ENCODE measurements around the gene CCDC184. TPM values are rescaled to one million over a fixed set of nuclear protein-coding genes. Genes with fewer than 3 reads are reported as not detected.
A peak's percentile ranks its signal among the peaks of the same experiment; 100 is the strongest.

CCDC184 gene
- total RNA-seq, 1 donor from 2014 or later = 1.7 TPM

DNA sequence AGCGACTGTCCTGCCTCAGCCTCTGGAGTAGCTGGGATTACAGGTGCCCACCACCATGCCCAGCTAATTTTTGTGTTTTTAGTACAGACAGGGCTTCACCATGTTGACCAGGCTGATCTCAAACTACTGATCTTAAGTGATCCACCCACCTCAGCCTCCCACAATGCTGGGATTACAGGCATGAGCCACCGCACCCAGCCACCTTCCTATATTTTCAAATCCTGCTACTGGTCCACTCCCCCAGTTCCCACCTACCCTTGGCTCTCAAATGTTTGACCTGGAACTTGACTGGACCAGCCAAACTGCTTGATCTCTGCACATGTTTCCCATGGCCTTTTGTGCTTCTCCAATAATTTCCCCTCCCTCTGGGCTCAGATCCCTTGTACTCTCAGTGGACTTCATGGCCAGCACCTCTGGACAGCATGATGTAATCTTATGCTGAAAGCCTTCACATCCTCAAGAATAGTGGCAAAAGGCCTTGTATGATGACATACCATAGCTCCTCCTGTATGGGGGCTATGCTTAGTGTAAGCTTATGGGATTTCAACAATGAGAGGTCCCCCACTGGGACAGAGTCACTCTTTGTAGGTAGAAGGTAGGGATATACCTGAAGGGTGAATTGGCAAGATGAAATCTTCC, 2.5 kb upstream of the CCDC184 start:
- Mint-ChIP-seq H3K36me3 (no peaks in the 10 kb centered on the region), H3K27me3 (ENCODE audit: low read depth) (peaks cover 66% of the 10 kb centered on the region), H3K27ac (no peak overlapping the region), H3K9me3 (no peaks in the 10 kb centered on the region), H3K4me1 (peaks cover 43% of the 10 kb centered on the region), H3K4me3 (no peak overlapping the region)
- TF ChIP-seq, protein P1, sequence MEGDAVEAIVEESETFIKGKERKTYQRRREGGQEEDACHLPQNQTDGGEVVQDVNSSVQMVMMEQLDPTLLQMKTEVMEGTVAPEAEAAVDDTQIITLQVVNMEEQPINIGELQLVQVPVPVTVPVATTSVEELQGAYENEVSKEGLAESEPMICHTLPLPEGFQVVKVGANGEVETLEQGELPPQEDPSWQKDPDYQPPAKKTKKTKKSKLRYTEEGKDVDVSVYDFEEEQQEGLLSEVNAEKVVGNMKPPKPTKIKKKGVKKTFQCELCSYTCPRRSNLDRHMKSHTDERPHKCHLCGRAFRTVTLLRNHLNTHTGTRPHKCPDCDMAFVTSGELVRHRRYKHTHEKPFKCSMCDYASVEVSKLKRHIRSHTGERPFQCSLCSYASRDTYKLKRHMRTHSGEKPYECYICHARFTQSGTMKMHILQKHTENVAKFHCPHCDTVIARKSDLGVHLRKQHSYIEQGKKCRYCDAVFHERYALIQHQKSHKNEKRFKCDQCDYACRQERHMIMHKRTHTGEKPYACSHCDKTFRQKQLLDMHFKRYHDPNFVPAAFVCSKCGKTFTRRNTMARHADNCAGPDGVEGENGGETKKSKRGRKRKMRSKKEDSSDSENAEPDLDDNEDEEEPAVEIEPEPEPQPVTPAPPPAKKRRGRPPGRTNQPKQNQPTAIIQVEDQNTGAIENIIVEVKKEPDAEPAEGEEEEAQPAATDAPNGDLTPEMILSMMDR (IDR thresholded peaks at IDR 0.05; ENCODE audit: unreplicated experiment) = no peak
- no peak for DNase-seq (ENCODE audit: low spot score in 2 of 2, unreplicated experiment in 2 of 2)

DNA sequence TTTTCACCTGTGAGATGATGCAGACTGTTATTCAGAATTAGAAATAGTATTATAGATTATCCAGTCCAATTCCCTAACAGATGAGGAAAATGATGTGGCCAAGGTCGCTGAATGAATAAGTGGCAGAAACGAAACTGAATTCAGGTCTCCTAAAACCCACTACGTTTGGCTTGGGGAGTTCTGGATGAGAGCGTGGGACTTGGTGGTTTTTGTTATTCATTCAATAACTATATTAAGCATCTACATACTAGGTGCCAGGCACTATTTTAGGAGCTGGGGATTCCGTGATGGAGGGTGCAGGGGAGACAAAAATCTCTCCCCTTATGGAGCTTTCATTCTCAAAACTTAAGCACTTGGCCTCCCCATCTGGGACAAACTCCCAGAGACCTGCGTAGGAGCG, 813 bp upstream of the CCDC184 start:
- DNase-seq (ENCODE audit: low spot score in 2 of 2, unreplicated experiment in 2 of 2) = no peak
- H3K4me1 Mint-ChIP-seq = peaks cover 37% of the 10 kb centered on the region
- H3K9me3 Mint-ChIP-seq = no peaks in the 10 kb centered on the region
- peaks cover 81% of the 10 kb centered on the region for H3K27me3 Mint-ChIP-seq (ENCODE audit: low read depth)
- peak overlapping the region; percentile 83 for H3K4me3 Mint-ChIP-seq
- H3K27ac Mint-ChIP-seq = no peak overlapping the region
- H3K36me3 Mint-ChIP-seq = no peaks in the 10 kb centered on the region
- TF ChIP-seq, protein P1 (IDR thresholded peaks at IDR 0.05; ENCODE audit: unreplicated experiment) = no peak

DNA sequence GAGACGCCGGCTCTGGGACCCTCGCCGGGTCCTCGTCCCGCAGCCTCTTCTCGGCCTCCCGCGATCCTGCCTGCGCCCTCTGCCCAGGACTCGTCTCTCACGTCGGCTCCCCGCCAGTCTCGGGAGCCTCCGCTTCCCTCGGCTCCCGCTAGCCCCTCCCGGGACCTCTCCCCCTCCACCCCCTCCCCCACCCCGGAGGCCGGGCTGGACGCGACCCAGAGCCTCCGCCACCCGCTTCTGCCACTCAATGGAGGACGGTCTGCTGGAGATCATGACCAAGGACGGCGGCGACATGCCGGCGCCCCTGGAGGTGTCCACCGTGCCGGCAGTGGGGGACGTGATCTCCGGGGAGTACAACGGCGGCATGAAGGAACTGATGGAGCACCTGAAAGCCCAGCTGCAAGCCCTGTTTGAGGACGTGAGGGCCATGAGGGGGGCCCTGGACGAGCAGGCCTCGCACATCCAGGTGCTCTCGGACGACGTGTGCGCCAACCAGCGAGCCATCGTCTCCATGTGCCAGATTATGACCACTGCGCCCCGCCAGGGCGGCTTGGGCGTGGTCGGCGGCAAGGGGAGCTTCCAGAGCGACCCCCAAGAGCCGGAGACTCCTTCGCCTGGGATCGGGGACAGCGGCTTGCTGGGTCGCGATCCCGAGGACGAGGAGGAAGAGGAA, 568 bp downstream of the CCDC184 start:
- Mint-ChIP-seq H3K4me3 (peak overlapping the region; percentile 65), H3K27me3 (ENCODE audit: low read depth) (peaks cover 85% of the 10 kb centered on the region), H3K4me1 (peaks cover 35% of the 10 kb centered on the region), H3K9me3 (no peaks in the 10 kb centered on the region), H3K36me3 (no peaks in the 10 kb centered on the region), H3K27ac (no peak overlapping the region)
- TF ChIP-seq, protein P1 (IDR thresholded peaks at IDR 0.05; ENCODE audit: unreplicated experiment) = no peak
- DNase-seq (ENCODE audit: low spot score in 2 of 2, unreplicated experiment in 2 of 2) = no peak

DNA sequence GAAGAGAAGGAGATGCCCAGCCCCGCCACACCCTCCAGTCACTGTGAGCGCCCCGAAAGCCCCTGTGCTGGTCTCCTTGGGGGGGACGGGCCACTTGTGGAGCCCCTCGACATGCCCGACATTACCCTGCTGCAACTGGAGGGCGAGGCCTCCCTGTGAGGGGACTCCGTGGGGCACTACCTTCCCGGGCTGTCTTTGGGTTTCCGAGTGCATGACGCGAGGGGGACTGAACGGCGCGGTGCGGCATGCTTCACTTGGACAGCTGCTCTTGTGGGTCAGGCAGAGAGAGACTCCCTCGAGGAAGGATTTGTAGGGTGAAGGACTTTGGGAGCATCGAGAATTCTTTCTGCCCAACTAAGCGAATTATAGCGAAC, 1.1 kb downstream of the CCDC184 start:
- H3K36me3 Mint-ChIP-seq = no peaks in the 10 kb centered on the region
- peak overlapping the region; percentile 16 for H3K27ac Mint-ChIP-seq
- H3K4me1 Mint-ChIP-seq = peaks cover 38% of the 10 kb centered on the region
- H3K4me3 Mint-ChIP-seq = peak overlapping the region; percentile 65
- TF ChIP-seq, protein P1 (IDR thresholded peaks at IDR 0.05; ENCODE audit: unreplicated experiment) = no peak
- H3K9me3 Mint-ChIP-seq = no peaks in the 10 kb centered on the region
- H3K27me3 Mint-ChIP-seq (ENCODE audit: low read depth) = peaks cover 83% of the 10 kb centered on the region
- DNase-seq (ENCODE audit: low spot score in 2 of 2, unreplicated experiment in 2 of 2) = no peak

DNA sequence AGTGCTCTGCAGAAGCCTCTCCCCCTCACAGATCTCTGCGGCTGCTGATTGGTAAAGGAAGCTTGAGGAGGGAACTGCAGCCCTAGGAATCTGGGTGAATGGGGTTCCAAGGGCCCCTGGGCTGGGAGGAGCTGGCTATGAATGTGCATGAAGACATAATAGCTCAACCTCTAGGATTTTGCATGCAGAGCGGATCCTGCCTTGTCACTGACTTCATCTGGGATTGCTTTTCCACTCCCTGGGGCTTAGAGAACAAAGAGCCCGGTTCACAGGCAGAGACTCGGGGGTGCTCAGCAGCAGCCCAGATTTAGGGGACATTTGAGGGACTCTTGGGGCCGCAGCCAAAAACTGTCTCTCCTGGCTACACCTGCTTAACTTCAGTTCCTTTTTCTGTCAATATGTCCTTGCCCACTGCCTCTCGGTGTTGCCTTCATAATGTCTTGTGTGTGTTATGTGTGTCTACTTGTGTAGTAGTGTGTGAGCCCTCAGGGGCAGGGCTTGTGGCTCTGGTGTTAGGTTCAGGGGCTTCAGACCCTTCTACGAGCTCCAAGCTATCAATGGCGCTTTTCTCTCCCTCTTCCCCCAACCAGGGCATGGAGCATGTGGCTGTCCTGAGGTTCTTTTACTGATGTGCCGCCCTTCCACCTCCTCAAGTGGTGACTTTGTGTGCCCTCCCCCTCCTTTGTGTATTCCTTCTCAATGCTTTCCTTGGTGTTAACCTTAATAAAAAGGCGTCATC, 1.9 kb downstream of the CCDC184 start:
- Mint-ChIP-seq H3K9me3 (no peaks in the 10 kb centered on the region), H3K27ac (no peak overlapping the region), H3K27me3 (ENCODE audit: low read depth) (peaks cover 75% of the 10 kb centered on the region), H3K36me3 (no peaks in the 10 kb centered on the region), H3K4me3 (peak overlapping the region; percentile 65), H3K4me1 (peaks cover 45% of the 10 kb centered on the region)
- no peak for DNase-seq (ENCODE audit: low spot score in 2 of 2, unreplicated experiment in 2 of 2)
- TF ChIP-seq, protein P1 (IDR thresholded peaks at IDR 0.05; ENCODE audit: unreplicated experiment) = no peak

Data from mesothelial cell of epicardium (in vitro differentiated cells).